ENCODE data around the gene MRPL12.

MRPL12 gene

DNA sequence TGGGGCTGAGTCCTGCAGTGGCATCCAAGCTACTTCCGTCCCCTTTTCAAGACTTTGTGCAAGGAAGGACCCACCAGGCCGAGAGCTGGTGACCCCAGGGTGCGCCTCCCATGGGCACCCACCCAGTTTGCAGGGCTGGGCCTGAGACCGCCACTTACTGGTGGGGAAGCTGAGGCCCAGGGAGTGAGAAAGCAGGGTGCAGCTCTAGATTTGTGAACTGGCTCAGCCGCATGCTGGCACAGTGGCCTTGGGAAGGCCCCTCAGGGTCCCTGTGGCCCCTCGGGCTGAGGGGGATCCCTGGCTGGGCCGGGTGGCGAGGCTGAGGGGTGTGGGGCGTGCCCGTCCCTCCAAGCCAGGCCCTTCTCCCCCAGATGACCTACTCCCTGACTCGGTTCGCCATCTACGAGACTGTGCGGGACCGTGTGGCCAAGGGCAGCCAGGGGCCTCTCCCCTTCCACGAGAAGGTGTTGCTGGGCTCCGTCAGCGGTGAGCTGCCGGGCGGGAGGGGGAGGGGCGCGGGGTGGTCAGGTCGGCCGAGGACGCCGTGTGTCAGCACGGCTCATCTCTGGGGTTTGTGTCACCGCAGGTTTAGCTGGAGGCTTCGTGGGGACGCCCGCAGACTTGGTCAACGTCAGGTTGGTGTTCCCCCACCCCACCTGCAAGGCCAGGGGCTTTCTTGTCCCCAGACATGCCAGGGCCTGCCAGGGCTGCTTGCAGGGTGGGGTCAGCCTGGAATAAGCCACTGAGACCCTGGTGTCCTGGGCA is 12.1 kb downstream of the MRPL12 start:
- H3K9ac ChIP-seq (ENCODE audit: low read depth, low read length), result no peak overlapping the region
- H3K4me1 ChIP-seq (ENCODE audit: insufficient read depth, low read length), result peaks cover 13% of the 10 kb centered on the region; the same call in 1 of the 2 replicates
- no peak overlapping the region for H3K27ac ChIP-seq (ENCODE audit: low read length)
- H3K27me3 ChIP-seq (ENCODE audit: insufficient read depth, low read length), result peaks cover 12% of the 10 kb centered on the region; the same call in 1 of the 2 replicates
- H3K9me3 ChIP-seq (ENCODE audit: insufficient read depth, low read depth, low read length), result no peaks in the 10 kb centered on the region
- no peak overlapping the region for H3K4me3 ChIP-seq (ENCODE audit: low read length)
- H3K36me3 ChIP-seq (ENCODE audit: insufficient read depth, low read depth, low read length), result no peaks in the 10 kb centered on the region; the same call in 1 of the 2 replicates

DNA sequence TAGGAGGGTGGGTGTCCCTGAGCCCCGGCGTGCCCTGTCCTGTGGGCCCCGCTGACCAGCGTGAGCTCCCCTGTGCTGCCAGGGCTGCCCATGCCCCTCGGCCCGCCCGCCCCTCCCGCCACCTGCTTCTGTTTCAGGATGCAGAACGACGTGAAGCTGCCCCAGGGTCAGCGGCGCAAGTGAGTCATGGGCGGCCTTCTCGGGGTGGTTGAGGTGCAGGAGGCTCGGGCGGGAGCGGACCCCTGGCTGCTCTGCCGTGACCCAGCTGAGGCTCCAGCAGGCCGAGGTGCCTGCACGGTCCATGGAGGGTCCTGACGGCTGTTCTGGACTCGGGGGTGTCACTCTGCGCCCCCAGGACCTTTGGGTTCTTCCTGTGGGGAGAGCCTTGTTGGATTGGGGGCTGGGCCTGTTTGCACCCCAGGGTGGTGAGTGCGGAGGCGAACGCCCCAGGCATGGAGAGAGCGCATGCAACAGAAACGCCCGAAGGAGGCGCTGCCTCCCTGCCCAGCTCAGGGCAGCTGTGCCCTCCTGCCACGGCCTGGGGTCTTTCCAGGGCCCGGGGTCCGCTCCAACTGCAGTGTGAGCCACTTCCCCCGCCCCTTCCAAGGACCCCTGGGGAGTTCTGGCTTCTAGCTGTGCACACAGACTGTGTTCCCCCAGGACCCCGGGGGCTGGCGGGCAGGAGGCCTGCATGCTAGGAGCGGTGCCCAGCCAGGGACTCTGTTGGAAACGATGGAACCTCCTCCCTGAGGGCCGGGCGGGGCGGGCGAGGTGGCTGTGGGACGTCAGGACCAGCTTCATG is 12.9 kb downstream of the MRPL12 start:
- peaks cover 4% of the 10 kb centered on the region; the same call in 1 of the 2 replicates for H3K27me3 ChIP-seq (ENCODE audit: insufficient read depth, low read length)
- no peak overlapping the region for H3K9ac ChIP-seq (ENCODE audit: low read depth, low read length)
- H3K9me3 ChIP-seq (ENCODE audit: insufficient read depth, low read depth, low read length), result no peaks in the 10 kb centered on the region
- H3K27ac ChIP-seq (ENCODE audit: low read length), result no peak overlapping the region
- H3K4me3 ChIP-seq (ENCODE audit: low read length), result no peak overlapping the region
- no peaks in the 10 kb centered on the region; the same call in 1 of the 2 replicates for H3K36me3 ChIP-seq (ENCODE audit: insufficient read depth, low read depth, low read length)
- H3K4me1 ChIP-seq (ENCODE audit: insufficient read depth, low read length), result peaks cover 7% of the 10 kb centered on the region; the same call in 1 of the 2 replicates

DNA sequence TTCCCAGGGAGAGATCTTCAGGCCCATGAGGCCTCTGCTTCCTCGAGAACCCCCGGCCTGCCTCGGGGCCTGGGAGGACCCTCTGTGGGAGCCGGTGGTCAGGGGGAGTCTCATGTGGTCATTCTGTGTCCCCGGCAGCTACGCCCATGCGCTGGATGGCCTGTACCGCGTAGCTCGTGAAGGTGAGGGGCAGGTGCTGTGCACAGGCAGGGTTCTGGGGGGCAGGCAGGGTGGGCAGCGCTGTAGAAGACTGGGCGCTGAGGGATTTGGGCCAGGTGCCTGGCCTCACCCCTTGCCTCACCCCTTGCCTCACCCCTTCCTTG is 13.5 kb downstream of the MRPL12 start:
- H3K27me3 ChIP-seq (ENCODE audit: insufficient read depth, low read length), result no peaks in the 10 kb centered on the region; the same call in 1 of the 2 replicates
- H3K4me1 ChIP-seq (ENCODE audit: insufficient read depth, low read length), result peaks cover 4% of the 10 kb centered on the region; the same call in 1 of the 2 replicates
- no peak overlapping the region for H3K27ac ChIP-seq (ENCODE audit: low read length)
- H3K9me3 ChIP-seq (ENCODE audit: insufficient read depth, low read depth, low read length), result no peaks in the 10 kb centered on the region
- H3K9ac ChIP-seq (ENCODE audit: low read depth, low read length), result no peak overlapping the region
- H3K36me3 ChIP-seq (ENCODE audit: insufficient read depth, low read depth, low read length), result no peaks in the 10 kb centered on the region; the same call in 1 of the 2 replicates
- H3K4me3 ChIP-seq (ENCODE audit: low read length), result no peak overlapping the region

DNA sequence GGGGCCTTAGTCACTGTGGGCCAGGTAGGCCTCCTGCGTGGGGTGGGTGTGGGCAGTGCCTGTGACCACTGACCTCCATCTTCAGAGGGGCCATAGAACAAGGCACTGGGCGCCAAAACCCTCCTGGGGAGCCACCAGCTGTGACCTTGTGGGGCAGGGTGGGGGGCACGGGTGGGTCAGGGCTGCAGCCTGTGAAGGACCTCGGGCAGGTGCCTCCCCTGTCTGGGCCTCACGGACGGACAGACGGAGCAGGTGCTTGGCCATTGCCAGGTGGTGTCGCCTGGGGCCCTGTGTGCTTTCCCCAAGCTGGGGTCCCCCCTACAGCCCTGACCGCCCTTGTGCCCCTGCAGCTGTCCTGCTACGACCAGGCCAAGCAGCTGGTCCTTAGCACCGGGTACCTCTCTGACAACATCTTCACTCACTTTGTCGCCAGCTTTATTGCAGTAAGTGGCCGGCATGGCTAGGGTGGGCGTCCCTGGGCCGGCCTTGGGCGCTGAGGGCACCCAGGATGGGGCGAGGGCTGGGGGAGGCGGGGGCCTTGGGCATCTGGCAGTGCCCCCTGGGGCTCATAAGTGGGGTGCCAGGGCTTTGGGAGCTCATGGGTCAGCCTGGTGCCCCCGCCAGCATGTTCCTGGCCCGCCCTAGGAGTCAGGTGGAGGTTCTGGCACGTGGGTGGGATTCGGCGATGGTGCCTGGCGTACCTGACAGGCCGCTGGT is 14.0 kb downstream of the MRPL12 start:
- Histone ChIP-seq H3K9me3 (ENCODE audit: insufficient read depth, low read depth, low read length) (no peaks in the 10 kb centered on the region), H3K27ac (ENCODE audit: low read length) (no peak overlapping the region), H3K4me1 (ENCODE audit: insufficient read depth, low read length) (peaks cover 4% of the 10 kb centered on the region; the same call in 1 of the 2 replicates), H3K9ac (ENCODE audit: low read depth, low read length) (no peak overlapping the region), H3K36me3 (ENCODE audit: insufficient read depth, low read depth, low read length) (no peaks in the 10 kb centered on the region; the same call in 1 of the 2 replicates), H3K27me3 (ENCODE audit: insufficient read depth, low read length) (no peaks in the 10 kb centered on the region), H3K4me3 (ENCODE audit: low read length) (no peak overlapping the region)

DNA sequence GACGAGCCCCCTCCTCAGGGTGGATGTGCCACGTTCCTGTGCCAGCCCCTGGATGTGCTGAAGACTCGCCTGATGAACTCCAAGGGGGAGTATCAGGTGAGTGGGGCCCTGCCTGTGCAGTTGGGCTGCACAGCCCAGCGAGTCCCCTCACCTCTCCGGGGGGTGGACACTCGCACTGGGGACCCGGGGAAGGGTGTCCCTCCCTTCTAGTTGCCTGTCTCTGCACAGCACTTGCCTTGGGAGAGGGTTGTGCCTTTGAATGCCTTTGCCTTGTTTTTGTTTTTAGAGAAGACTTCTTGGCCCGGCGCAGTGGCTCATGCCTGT is 14.6 kb downstream of the MRPL12 start:
- Histone ChIP-seq H3K4me3 (ENCODE audit: low read length) (no peak overlapping the region), H3K27ac (ENCODE audit: low read length) (no peak overlapping the region), H3K27me3 (ENCODE audit: insufficient read depth, low read length) (no peaks in the 10 kb centered on the region), H3K36me3 (ENCODE audit: insufficient read depth, low read depth, low read length) (no peaks in the 10 kb centered on the region; the same call in 1 of the 2 replicates), H3K9ac (ENCODE audit: low read depth, low read length) (no peak overlapping the region), H3K4me1 (ENCODE audit: insufficient read depth, low read length) (peaks cover 6% of the 10 kb centered on the region; the same call in 1 of the 2 replicates), H3K9me3 (ENCODE audit: insufficient read depth, low read depth, low read length) (no peaks in the 10 kb centered on the region)

DNA sequence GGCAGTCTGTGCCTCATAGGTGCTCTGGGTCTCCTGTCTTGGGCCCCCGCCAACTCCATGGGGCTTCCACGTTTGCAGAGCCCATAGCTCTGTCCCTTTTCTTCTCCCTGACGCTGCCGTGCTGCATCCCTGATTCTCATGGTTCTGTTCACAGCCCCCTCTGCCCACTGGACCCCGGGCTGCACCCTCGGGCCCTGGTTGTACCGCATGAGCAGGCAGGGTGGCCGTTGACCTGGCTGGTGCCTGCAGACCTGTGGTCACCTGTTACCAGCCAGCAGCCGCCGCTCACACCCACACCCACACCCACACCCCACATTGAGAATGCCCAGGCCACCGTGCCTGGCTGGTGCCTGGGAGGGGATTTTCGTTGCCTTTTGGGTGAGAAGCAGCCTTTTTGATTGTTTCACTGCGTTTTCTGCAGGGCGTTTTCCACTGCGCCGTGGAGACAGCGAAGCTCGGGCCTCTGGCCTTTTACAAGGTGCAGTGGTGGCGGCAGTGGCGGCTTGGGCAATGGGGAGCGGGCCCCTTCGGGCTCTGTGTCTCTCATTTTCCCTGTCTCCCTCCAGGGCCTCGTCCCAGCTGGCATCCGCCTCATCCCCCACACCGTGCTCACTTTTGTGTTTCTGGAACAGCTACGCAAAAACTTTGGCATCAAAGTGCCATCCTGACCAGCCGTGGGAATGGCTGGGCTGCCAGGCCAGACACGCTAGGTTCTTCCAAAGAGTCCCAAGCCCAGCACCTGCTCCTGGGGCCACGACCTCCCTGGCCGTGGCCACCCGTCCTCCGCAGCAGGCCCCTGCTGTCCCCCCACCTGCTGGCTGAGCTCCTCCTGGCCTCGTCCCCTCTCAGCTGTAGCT is 16.5 kb downstream of the MRPL12 start:
- H3K9ac ChIP-seq (ENCODE audit: low read depth, low read length), result no peak overlapping the region
- H3K4me1 ChIP-seq (ENCODE audit: insufficient read depth, low read length), result peaks cover 2% of the 10 kb centered on the region; the same call in 1 of the 2 replicates
- no peak overlapping the region for H3K27ac ChIP-seq (ENCODE audit: low read length)
- no peaks in the 10 kb centered on the region for H3K27me3 ChIP-seq (ENCODE audit: insufficient read depth, low read length)
- no peak overlapping the region for H3K4me3 ChIP-seq (ENCODE audit: low read length)
- no peaks in the 10 kb centered on the region; the same call in 1 of the 2 replicates for H3K36me3 ChIP-seq (ENCODE audit: insufficient read depth, low read depth, low read length)
- no peaks in the 10 kb centered on the region for H3K9me3 ChIP-seq (ENCODE audit: insufficient read depth, low read depth, low read length)

DNA sequence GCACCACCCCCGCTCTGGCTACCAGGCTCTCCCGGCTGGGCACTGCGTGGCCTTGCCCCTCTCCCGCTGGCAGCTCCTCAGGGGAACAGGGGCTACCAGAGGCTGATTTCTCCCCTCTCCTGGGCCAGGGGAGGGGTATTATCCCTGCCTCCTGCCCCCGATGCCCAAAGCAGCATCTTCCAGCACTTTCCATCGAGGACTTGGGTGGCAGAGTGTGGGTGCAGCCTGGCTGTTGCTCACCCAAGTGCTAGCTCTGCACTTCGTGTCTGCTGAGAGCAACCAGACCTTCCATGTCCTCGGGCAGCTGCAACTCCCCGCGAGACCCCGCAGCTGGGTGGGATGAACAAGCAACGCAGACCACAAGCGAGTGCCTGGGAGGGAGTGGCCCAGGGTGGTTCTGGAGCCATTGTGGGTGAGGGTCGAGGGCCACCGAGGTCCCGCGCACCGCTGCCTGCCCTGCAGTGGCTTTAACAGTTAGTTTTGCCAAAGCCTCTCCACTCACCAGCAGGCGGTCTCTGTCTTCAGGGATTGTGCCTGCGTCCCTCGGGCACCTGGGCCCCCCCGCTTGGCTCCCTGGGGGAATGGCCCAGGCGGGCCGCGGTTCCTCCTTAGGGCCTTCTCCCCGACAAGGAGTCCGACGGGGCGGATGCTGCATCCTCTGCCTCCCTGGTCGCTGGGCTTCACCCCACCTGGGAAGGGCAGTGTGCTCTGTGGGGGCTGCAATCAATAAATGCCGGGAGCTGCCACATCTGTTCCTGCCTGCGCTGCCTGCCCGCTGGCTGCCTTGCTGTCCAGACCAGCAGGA is 17.3 kb downstream of the MRPL12 start:
- Histone ChIP-seq H3K36me3 (ENCODE audit: insufficient read depth, low read depth, low read length) (no peaks in the 10 kb centered on the region; the same call in 1 of the 2 replicates), H3K9ac (ENCODE audit: low read depth, low read length) (no peak overlapping the region), H3K9me3 (ENCODE audit: insufficient read depth, low read depth, low read length) (no peaks in the 10 kb centered on the region), H3K4me3 (ENCODE audit: low read length) (no peak overlapping the region), H3K27me3 (ENCODE audit: insufficient read depth, low read length) (no peaks in the 10 kb centered on the region), H3K4me1 (ENCODE audit: insufficient read depth, low read length) (peaks cover 2% of the 10 kb centered on the region; the same call in 1 of the 2 replicates), H3K27ac (ENCODE audit: low read length) (no peak overlapping the region)

DNA sequence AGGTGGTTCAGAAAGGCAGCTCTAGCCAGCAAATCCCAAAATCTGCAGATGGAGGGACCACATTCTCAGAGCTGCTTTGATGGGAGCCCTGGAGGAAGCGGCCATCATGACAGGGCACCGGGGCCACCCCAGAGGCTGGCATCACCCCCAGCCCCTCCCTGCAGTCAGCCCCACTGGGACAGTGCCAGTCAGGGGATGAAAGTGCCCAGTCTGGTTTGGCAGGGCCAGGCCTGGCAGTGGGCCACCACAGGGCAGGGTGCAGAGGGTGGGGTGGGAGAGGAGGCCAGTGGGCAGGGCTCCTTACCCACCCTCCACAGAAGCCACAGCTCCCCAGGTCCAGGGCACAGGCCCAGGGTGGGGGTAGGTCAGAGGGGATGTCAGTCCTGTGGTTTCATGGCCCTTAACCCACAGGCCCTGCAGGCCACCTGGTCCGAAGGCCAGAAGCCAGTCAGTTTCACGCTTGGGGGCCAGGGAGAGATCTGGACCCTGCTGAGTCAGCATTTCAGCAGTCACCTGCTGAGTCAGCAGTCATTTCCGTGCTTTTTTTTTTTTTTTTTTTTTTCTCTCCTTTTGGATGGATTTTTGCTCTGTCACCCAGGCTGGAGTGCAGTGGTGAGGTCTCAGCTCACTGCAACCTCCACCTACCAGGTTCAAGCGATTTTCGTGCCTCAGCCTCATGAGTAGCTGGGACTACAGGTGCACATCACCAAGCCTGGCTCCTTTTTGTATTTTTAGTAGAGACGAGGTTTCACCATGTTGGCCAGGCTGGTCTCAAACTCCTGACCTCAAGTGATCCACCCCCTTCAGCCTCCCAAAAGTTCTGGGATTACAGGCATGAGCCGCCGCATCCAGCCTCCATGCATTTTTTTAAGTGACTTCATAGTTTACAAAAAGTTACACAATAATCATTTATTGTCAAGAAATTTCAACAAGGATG is 19.3 kb downstream of the MRPL12 start:
- H3K27ac ChIP-seq (ENCODE audit: low read length), result no peak overlapping the region
- no peaks in the 10 kb centered on the region for H3K9me3 ChIP-seq (ENCODE audit: insufficient read depth, low read depth, low read length)
- no peaks in the 10 kb centered on the region for H3K27me3 ChIP-seq (ENCODE audit: insufficient read depth, low read length)
- H3K4me1 ChIP-seq (ENCODE audit: insufficient read depth, low read length), result peaks cover 2% of the 10 kb centered on the region; the same call in 1 of the 2 replicates
- H3K4me3 ChIP-seq (ENCODE audit: low read length), result no peak overlapping the region
- H3K36me3 ChIP-seq (ENCODE audit: insufficient read depth, low read depth, low read length), result no peaks in the 10 kb centered on the region; the same call in 1 of the 2 replicates
- no peak overlapping the region for H3K9ac ChIP-seq (ENCODE audit: low read depth, low read length)

DNA sequence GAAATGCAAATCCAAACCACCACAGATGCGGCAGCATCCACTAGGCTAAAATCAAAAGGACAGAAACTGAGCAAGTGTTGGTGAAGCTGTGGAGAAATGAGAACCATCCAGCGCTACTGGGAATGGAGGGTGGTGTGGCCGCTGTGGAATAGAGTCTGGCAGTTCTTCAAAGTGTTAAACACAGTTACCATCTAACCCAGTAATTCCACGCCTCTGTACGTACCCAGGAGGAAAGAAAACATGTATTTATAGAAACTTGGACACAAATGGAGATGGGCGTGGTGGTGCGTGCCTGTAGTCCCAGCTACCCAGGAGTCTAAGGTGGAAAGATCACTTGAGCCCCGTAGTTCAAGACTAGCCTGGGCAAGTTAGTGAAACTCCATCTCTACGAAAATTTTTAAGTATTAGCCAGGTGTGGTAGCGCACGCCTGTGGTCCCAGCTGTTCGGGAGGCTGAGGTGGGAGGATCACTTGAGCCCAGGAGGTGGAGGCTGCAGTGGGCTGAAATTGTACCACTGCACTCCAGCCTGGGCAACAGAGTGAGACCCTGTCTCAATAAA is 20.6 kb downstream of the MRPL12 start:
- Histone ChIP-seq H3K27ac (ENCODE audit: low read length) (no peak overlapping the region), H3K9ac (ENCODE audit: low read depth, low read length) (no peak overlapping the region), H3K4me3 (ENCODE audit: low read length) (no peak overlapping the region), H3K36me3 (ENCODE audit: insufficient read depth, low read depth, low read length) (no peaks in the 10 kb centered on the region), H3K4me1 (ENCODE audit: insufficient read depth, low read length) (peaks cover 2% of the 10 kb centered on the region; the same call in 1 of the 2 replicates), H3K9me3 (ENCODE audit: insufficient read depth, low read depth, low read length) (no peaks in the 10 kb centered on the region), H3K27me3 (ENCODE audit: insufficient read depth, low read length) (no peaks in the 10 kb centered on the region)

Data from iPS-20b (cell line).